Activated T-cell treated with anti-CD3 and anti-CD28 coated beads for 1 hour (primary cell): ENCODE measurements around the gene GYS2.
"Not testable (repeated sequence)": the region's sequence is repeated elsewhere in the genome, so short reads cannot be mapped to it uniquely, and the experiment has no call there.

Source experiments
- DNase-seq: peaks from one replicate; pipeline ENCODE4 v3.0.0-alpha.2; 2020; ENCODE audit warnings: low read depth

Gene GYS2

DNA sequence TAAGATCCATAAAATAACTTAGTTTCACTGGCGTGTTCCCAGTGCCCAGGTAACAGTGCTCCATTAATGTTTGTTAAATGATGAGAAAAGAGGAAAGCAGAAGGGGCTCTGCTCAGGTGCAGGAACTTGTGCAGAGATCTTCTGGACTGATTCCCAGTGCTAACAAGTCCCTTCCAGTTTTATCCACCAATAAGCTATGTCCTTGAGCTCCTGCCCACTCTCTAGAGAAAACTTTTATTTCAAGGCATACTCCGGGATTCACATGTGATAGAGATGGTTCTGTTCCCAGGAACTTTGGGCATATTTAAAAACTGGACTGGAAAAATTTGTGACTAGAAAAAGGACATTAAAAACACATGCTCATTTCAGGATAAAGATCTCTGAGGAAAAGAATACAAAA, 1.9 kb downstream of the GYS2 start:
- DNase-seq: no peak

GRCh38 chr12:21600196-21600595, 4.5 kb downstream of the GYS2 start:
- no peak for DNase-seq

DNA sequence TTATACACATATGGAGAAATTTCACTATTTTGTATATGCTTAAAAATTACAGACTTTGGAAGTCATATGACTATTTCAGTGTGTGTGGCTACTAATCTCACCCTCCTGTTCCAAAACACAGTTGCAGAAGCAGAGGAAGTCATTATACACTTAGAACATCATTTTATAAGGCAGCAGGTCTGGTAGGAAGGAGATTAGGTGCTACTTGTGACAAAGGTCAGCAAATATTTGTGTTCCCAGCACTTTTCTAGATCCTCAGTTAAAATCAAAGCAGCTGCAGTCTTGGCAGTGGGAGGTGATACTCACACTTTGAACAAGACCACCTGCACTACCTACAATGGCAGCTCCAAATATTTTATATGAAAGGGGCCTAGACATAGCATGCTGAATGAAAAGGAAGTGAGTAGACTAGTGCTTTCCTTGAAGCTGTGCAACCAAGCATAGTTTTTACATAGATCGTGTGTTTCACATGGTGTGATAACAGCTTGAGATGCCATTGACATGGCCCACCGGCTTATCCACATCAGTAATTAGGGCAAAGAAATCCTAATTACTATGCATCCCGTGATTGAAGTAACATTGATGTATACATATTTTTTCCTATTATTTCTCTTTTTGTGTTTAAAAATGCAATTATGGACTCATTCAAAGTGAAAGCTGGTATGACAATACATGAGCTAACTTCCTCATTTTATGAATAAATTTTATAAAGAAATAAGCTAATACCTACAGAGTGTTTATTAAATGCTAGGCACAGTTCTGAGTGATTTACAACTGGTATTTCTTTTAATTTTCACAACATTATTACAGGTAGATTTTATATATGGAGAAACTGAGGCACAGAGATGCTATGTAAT, 5.3 kb downstream of the GYS2 start:
- no peak for DNase-seq

DNA sequence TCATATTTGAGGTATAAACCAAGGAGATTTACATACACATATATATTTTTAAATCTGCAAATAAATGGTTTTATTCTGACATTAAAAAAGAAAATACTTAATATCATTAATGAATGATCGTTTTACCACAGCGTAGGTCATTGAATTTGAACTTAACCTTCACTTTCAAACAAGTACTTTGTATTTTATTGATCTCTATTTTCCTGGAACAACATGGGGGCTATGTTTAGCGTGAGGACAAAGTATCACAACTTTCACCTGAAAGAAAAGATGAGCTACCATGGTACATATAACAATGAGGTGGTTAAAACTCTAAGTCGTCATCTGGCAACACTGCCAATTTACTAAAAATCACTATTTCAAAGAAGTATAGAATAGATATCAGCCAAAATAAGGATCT, 6.0 kb downstream of the GYS2 start:
- no peak for DNase-seq

- not testable (repeated sequence) for DNase-seq
Observed at GRCh38 chr12:21595356-21595755, 9.3 kb downstream of the GYS2 start.

DNA sequence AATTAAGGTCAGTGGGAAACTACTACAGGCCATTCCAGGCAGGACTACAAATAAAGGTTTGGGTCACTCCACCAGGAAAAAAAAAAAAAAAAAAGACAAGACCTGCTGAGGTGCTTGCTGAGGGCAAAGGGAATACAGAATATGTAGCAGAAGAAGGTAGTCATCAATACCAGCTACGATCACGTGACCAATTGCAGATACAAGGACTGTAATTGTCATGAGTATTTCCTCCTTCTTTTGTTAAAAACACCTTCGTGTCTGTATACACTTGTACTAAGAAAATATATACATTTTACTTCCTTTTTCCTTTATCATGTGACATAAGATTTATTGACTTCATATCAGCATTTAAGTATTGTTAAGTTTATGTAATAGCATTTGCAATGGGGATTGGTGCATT, 19.2 kb downstream of the GYS2 start:
- DNase-seq: no peak

DNA sequence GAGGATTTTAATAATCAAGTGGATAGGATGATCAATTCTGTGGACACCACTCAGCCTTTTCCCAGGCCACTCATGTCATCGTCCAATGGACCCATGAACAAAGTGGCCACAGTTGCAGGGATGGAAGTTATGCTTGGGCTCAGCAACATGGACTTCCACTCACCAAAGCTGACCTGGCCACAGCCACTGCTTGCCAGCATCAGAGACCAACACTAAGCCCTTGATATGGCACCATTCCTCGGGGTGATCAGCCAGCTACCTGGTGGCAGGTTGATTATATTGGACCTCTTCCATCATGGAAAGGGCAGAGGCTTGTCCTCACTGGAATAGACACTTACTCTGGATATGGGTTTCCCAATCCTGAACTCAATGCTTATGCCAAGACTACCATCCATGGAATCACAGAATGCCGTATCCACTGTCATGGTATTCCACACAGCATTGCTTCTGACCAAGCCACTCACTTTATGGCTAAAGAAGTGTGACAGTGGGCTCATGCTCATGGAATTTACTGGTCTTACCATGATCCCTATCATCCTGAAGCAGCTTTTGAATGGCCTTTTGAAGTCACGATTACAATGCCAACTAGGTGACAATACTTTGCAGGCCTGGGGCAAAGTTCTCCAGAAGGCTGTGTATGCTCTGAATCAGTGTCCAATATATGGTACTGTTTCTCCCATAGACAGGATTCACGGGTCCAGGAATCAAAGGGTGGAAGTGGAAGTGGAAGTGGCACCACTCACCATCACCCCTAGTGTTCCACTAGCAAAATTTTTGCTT, 20.1 kb downstream of the GYS2 start:
- DNase-seq: not testable (repeated sequence)

DNA sequence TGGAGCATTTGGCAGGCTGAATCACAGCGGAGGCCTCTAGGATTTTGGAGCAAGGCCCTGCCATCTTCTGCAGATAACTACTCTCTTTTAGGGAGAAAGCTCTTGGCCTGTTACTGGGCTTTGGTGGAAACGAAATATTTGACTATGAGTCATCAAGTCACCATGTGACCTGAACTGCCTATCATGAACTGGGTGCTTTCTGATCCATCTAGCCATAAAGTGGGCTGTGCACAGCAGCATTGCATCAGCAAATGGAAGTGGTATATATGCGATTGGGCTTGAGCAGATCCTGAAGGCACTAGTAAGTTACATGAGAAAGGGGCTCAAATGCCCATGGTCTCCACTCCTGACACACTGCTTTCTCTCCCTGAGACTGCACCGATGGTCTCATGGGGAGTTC, 21.1 kb downstream of the GYS2 start:
- DNase-seq: no peak

- no peak for DNase-seq
Observed at GRCh38 chr12:21580748-21581516, 23.7 kb downstream of the GYS2 start.

- DNase-seq: no peak
Observed at GRCh38 chr12:21577516-21577915, 27.1 kb downstream of the GYS2 start.

GRCh38 chr12:21576431-21576830, 28.2 kb downstream of the GYS2 start:
- no peak for DNase-seq

DNA sequence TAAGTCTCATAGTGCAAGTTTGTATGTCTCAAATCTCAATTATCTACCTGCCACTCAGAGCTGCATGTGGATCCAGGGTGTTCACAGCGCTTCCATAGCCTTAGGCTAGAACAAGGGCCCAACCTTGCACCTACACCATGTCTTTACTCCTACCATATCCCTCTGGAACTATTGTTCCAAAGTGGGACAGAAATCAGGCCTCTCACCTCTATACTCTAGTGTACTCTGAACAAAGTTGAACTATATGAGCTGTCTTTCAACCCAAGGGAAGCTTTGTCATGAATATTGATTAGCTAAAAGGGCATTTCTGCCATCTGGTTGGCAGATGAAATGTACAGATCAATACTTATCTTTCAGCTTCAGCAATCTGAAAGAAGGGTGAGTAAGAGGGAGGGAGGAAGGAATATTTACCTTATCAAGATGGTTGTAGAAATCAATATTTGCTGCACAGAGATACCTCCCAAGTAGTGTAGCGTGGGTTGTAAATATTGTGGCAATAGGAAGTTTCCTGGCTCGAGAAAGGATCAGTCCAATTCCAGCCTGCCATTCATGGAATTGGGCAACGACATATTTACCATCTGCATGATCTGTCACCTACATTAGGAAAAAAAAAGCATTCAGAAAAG, 30.8 kb downstream of the GYS2 start:
- DNase-seq: no peak

- no peak for DNase-seq
Observed at GRCh38 chr12:21571046-21571445, 33.6 kb downstream of the GYS2 start.

- no peak for DNase-seq
Observed at GRCh38 chr12:21568115-21568514, 36.5 kb downstream of the GYS2 start.

DNA sequence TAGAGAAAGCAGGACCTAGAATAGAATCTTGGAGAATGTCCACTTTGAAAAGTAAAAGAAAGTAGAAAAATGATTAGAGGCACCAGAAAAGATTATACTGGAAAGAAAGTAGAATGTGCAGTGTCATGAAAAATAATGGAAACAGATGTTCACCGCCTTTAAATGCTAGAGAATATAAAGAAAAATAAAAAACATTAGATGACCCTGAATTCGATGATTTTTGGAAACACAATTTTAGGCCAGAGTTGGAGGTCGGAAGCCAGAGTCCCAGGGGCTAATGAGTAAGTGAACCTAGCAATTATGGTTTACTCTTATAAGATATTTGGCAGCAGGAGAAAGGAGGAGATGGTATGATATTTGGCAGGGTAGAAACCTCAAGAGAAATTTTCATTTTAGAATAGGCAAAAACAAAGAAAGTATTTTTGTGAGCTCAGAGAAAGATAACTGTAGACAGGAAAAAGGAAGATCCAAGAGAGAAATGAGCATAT, 37.7 kb downstream of the GYS2 start:
- DNase-seq: no peak

DNA sequence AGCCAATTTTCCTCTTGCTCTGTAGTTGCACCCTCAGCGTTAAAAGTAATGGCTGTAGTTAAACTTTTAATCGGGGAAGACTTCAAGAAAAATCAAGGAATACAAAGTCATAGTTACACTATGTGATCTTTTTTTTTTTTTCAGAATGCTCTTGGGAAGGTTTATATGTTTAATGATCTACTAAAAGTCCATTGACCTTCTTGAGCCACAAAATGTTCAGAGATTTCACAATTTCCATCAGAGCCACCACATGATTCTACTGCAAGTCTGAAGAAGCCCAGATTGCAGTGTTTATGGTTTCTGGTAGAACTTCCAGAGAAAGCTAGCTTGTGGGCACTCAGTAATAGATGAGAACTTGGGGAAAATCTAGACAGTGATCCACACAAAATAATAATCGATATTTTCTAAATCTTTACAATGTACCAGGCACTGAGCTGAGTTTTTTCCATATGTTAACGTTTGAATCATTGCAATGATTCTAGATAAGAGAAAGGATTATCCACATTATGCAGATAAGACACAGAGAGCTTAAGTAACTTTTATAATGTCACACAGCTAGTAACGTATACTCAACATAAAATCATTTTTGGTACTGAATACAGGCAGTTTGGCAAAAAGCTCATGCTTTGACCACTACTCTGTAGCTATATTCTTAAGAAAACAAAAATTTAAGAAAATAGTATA, 38.3 kb downstream of the GYS2 start:
- no peak for DNase-seq

DNA sequence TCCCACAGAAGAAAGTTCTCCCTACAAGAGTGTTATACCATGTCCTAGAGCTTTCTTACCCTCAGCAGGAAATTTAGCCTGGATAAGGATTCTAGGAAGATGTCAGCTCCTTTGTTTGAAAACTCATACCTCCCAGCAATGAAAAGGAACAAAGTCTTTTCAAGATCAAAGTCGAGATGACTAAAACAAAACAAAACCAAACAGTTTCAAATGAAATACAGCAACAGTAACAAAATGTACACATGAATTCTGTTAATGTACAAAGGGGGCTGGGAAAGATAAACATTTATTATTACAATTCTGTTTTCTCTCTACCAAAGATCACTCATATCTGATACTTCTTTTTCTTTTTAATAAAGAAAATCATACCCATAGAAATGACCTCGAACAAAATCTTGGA, 41.8 kb downstream of the GYS2 start:
- DNase-seq: no peak

DNA sequence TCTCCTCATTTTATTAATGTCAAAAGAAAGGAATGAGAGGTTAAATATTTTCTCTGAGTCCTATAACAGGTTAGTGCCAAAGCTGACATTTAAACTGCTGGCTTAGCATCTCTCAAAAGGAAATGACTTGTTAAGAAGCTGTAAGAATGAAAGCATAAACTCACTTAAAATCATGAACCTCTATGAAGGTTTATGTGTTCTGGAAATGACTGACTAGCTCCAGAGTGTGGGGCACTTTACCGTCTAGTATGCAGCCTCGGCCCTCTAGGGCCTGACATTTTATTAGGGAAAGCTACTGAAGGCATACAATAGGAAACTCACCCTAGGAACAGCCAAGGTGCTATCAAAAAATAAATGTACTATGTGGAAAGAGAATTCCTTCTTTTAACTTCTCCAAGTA, 43.5 kb downstream of the GYS2 start:
- DNase-seq: no peak

DNA sequence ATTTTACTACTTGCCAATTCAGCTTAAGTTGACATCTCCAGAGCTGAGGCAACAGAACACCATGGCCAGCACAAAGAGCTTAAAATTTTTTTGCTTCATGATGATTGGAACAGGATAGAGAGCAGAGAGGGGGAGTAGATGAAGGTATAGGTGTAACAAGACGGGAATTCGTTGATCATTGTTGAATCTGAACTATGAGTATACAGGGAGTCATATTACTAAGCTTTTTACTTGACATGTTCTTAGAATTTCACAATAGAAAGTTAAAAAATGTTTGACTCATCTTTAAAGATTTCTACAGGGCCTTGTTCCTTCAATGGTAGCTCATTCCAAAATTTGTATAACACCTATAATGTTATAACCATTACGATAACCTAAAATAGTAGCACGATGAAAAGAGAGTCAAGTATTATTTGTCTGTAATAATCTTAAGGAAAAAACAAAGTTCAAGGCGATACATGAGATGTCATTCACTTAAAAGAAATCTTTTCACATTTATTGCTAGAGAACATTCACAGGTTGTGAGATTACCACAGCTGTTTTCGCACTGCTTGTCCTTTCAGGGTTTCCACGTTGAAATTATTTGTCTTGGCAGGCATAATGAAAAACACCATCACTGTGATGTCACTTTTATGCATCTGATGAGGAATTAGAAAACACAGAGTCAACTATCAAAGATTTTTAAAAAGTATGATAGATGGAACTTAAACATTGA, 44.6 kb downstream of the GYS2 start:
- no peak for DNase-seq

DNA sequence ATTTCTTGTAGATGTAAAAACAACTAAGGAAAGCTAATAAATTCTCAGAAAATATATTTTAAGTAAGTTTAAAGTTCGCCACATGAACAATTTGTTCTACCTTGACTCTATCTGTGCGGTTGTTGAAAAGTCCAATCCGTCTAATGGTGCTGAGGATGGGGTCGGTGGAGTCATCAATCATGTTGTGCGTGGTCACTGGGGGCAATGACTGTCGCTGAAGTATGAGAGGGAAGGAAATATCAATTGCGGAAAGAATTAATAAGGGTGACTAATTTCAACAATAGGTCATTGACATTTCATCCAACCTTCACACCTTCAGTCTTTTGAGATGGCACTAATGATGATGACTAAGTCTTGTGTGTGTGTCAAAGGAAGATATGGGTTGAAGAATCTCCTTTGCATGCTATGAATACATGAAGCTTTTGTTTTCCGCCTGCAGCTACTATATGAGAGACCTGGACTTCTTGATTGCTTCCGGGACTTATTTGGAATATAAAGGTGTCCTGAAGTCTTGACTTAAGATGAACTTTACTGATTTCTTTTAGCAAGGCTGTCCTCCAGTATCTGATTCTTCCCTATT, 46.5 kb downstream of the GYS2 start:
- no peak for DNase-seq

DNA sequence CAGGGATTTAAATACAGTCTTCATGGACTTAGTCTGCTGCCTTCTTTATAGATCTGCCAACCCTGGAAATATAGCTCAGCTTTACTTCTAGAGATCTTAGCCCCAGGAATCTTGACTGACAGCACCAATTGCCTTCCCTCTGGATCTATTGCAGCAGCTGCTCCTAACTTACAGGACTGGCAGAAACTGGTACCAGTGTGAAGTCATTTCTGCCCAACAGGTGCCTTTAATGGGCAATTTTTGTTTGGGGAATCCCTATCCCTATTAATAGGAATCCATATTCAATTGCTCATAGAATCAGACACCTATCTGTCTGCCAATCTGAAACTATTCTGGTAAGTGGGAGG, 51.3 kb downstream of the GYS2 start:
- no peak for DNase-seq
